ENCODE data around the gene UXT. TPM values are rescaled to one million over a fixed set of nuclear protein-coding genes. Genes with fewer than 3 reads are reported as not detected.

The UXT gene
- total and polyA plus RNA-seq, 2 of the 13 experiments (the other 11 are each of a cell fraction or from before 2014, with no cell fraction given), result 107 to 123 TPM

GRCh38 chrX:47619486-47620302 lies 39.3 kb downstream of the UXT start, which contains the start of gene SYN1 (continued):
- TF ChIP-seq CSRNP2 (CRISPR knock-in tag; conservative IDR thresholded peaks at IDR 0.05; ENCODE audit: low read depth) (no peak), NCOR1 (IDR thresholded peaks at IDR 0.05; ENCODE audit: borderline replicate concordance, low read length) (no peak), NR2C2 (CRISPR knock-in tag; IDR thresholded peaks at IDR 0.05; ENCODE audit: borderline replicate concordance) (no peak), ZNF772 (CRISPR knock-in tag; IDR thresholded peaks at IDR 0.05) (peak; percentile 66; the same call in 1 of the 2 replicates), TAF1 (CRISPR knock-in tag; IDR thresholded peaks at IDR 0.05) (no peak), ZNF343 (CRISPR knock-in tag; IDR thresholded peaks at IDR 0.05) (no peak), IRF2 (CRISPR knock-in tag; IDR thresholded peaks at IDR 0.05) (no peak; the same call in 1 of the 2 replicates), CBX1 (IDR thresholded peaks at IDR 0.05; ENCODE audit: low read depth) (no peak), ZSCAN22 (CRISPR knock-in tag; IDR thresholded peaks at IDR 0.05) (no peak), ZNF3 (CRISPR knock-in tag; IDR thresholded peaks at IDR 0.05) (no peak), ZIK1 (CRISPR knock-in tag; IDR thresholded peaks at IDR 0.05; ENCODE audit: borderline replicate concordance, low read depth) (no peak), ZNF205 (CRISPR knock-in tag; IDR thresholded peaks at IDR 0.05) (no peak), MBNL3 (CRISPR knock-in tag; conservative IDR thresholded peaks at IDR 0.05) (no peak), SP4 (CRISPR knock-in tag; IDR thresholded peaks at IDR 0.05) (peak; percentile 57; the same call in 1 of the 2 replicates), ZNF569 (CRISPR knock-in tag; IDR thresholded peaks at IDR 0.05; ENCODE audit: borderline replicate concordance) (no peak), ZNF263 (CRISPR knock-in tag; IDR thresholded peaks at IDR 0.05) (no peak), TFDP1 (CRISPR knock-in tag; IDR thresholded peaks at IDR 0.05; ENCODE audit: borderline replicate concordance) (0 out of 2 replicates have a peak, but pooled peaks have one; percentile 23), ZNF781 (CRISPR knock-in tag; IDR thresholded peaks at IDR 0.05; ENCODE audit: borderline replicate concordance, not compliant biosample characterization) (no peak), ZSCAN9 (CRISPR knock-in tag; IDR thresholded peaks at IDR 0.05; ENCODE audit: borderline replicate concordance) (0 out of 2 replicates have a peak, but pooled peaks have one; percentile 34), ZNF207 (IDR thresholded peaks at IDR 0.05; ENCODE audit: borderline replicate concordance) (no peak), GZF1 (CRISPR knock-in tag; IDR thresholded peaks at IDR 0.05) (no peak), ZNF616 (CRISPR knock-in tag; IDR thresholded peaks at IDR 0.05; ENCODE audit: low read depth) (no peak), ZNF546 (CRISPR knock-in tag; conservative IDR thresholded peaks at IDR 0.05) (no peak), ZNF44 (CRISPR knock-in tag; IDR thresholded peaks at IDR 0.05) (no peak), PAF1 (CRISPR knock-in tag; IDR thresholded peaks at IDR 0.05) (no peak), SMARCC2 (IDR thresholded peaks at IDR 0.05) (no peak), ATF2 (CRISPR knock-in tag; IDR thresholded peaks at IDR 0.05) (peak; percentile 90)
